H1 (cell line): ENCODE data around the gene C19orf73. TPM values are rescaled to one million over a fixed set of nuclear protein-coding genes. Genes with fewer than 3 reads are reported as not detected.

Source experiments
- CBX5 ChIP-seq: fragments of 300-800, 300-1000 bp; sonication (generic); IDR thresholded peaks from 2 replicates; pipeline ENCODE4 v1.7.1; 2016; ENCODE audit warnings: antibody characterized with exemption, low read length, low read depth
- EGR1 ChIP-seq: IDR thresholded peaks from 2 replicates; pipeline ENCODE4 v1.6.1; 2011; ENCODE audit warnings: low read depth, low read length, borderline replicate concordance
- KDM1A ChIP-seq: fragments of 200-600, 300-600 bp; sonication (generic); IDR thresholded peaks from 2 replicates; pipeline ENCODE4 v1.7.1; 2016; ENCODE audit warnings: mild to moderate bottlenecking, low read length, borderline replicate concordance
- KDM4A ChIP-seq: IDR thresholded peaks from one replicate; pipeline ENCODE4 v1.7.1; 2012; ENCODE audit warnings: low read depth, mild to moderate bottlenecking, moderate library complexity, low read length, inconsistent platforms; ENCODE audit not compliant: severe bottlenecking
- MAFK ChIP-seq: IDR thresholded peaks from 2 replicates; pipeline ENCODE4 v1.6.1; 2012; ENCODE audit warnings: low read depth, mild to moderate bottlenecking, improper control_type of control experiment, low read length
- RNF2 ChIP-seq: fragments of 200-900, 300-1000 bp; sonication (generic); IDR thresholded peaks from 2 replicates; pipeline ENCODE4 v1.7.1; 2016; ENCODE audit warnings: borderline replicate concordance, low read depth, mild to moderate bottlenecking, antibody characterized with exemption, low read length; ENCODE audit not compliant: poor library complexity, severe bottlenecking; ENCODE audit errors: missing control alignments
- SIX5 ChIP-seq: IDR thresholded peaks from 2 replicates; pipeline ENCODE4 v1.6.1; 2011; ENCODE audit warnings: mild to moderate bottlenecking, low read depth, low read length
- ZNF274 ChIP-seq: IDR thresholded peaks from 2 replicates; pipeline ENCODE4 v1.7.0; 2012; ENCODE audit warnings: low read length, borderline replicate concordance; ENCODE audit errors: extremely low read depth
- polyA plus RNA-seq, 7 experiments: library from polyadenylated mRNA; depleted of rRNA in 3 of 7; stranded (reverse) in 5 of 7; unstranded in 2 of 7; fragments of >200 nt in 5 of 7; fragments of 200-250 nt in 2 of 7; gene quantifications; 1 replicate in 5 of 7; 2 replicates in 1 of 7; 4 replicates in 1 of 7; pipeline versions ENCODE4 v1.2.1 to v1.2.3, GENCODE V29; 2011 to 2013; ENCODE audit warnings: missing spikeins in 2 of 7, mixed read lengths in 2 of 7
- total RNA-seq: library from RNA; stranded (reverse); fragmentation: NEBNext Ultra II Directional; extraction: Animal tissue kit (Norgen Biotek cat#: 25700); gene quantifications from 2 replicates; pipeline ENCODE4 v1.2.1, GENCODE V29; 2021

C19orf73 gene
- total and polyA plus RNA-seq, 2 of the 8 experiments (the other 6 are each of a cell fraction or from before 2014, with no cell fraction given): 2.5 to 4.6 TPM

DNA sequence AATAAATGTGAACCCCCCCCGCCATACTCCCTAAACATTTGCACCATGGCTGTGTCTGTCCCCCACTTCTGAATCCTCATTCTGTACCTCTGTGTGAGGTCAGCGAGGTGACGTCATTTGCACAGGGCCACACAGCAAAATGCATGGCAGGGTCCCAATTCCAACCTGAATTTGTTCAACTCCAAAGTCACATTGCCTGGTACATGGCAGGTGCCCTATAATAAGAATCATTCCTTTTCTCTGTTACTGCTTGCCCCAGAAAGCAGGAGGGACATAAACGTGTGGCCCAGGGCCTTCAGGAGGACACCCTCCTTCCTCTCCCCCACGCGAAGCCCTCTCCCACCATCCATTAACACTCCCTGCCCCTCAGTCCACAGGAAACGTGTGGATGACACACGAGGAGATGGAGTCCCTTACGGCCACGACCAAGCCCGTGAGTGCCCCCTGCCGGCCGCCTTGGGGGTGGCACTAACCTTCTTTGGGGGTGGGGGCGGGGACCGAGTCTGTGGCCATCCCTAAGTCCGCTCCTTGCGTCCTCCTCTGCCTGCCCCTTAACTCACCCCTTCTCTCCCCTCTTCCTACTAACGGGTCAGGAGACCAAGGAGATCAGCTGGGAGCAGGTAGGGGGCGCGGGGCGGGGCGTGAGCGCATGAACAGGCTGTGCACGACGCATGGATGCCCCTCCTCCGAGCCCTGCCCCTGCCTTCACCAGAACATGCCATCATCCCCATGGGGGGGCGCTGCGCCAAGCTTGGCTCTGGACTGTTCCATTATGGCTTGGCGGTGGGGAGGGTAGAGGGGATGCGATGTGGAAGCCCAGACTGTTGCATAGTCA is 26.8 kb upstream of the C19orf73 start (continued):
- TF ChIP-seq KDM4A (no peak), SIX5 (no peak), ZNF274 (no peak), CBX5 (no peak), MAFK (no peak), EGR1 (no peak), KDM1A (peak; percentile 13; the same call in 1 of the 2 replicates), RNF2 (no peak)
